Stimulated activated CD4-positive, alpha-beta T cell treated with anti-CD3 and anti-CD28 coated beads, Interleukin-4, amount 100 ng/mL, for 4 hours (primary cell): Measurements from ENCODE around the gene MAPKAP1.

Source experiments
- DNase-seq, 2 experiments: peaks; one replicate each; pipeline ENCODE4 v3.0.0-alpha.2; 2020

MAPKAP1 gene

DNA sequence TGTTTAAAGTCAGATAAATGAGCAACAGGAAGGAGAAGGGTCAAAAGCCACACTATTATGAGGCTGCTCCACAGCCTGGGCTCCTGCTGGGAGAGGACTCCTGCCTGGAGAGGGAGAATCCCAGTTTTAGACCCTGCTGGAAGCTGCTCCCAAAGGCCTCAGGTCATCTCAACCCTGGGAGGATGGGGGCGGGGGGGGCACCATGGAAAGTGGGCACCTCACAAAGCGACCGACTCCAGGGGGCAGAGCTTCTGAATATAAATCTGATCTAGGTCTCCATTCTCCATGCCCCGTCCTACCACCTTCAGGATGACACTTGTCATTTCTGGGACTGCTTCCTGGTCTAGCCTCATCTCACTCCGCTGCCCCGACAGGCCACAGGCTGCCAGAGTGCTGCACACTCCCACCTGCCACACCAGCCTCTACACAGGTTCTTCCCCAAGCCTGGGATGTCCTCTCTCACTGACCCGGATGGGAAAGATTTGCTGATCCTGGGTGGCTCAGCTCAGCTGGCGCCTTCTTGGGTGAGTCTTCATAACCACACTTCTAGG lies 262.0 kb downstream of the MAPKAP1 start:
- no peak for DNase-seq

DNA sequence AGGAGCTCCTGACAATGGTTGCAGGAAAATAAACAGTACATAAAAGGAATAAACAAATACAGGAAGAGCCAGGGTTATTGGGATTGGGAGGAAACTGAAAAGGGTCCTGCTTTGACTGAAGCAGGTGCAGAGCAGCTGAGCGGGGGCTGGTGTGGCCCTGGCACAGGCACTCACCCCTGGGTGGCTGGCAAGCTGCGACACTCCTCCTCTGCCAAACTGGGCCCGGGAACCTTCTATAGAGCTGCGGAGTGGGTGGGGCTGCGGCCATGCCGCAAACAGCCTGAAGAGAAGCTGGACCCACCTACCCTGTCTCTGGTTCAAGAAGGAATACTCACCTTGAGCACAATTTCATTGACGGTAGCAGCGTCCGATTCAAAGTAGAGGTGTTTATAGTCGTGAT lies 262.8 kb downstream of the MAPKAP1 start:
- no peak for DNase-seq

- no peak for DNase-seq
These were observed 263.6 kb downstream of the MAPKAP1 start for GRCh38 chr9:125443367-125443766.

GRCh38 chr9:125442452-125442851 lies 264.6 kb downstream of the MAPKAP1 start:
- no peak for DNase-seq

GRCh38 chr9:125440411-125440810 lies 266.6 kb downstream of the MAPKAP1 start:
- no peak for DNase-seq

- DNase-seq: no peak
These were observed 267.4 kb downstream of the MAPKAP1 start for GRCh38 chr9:125439434-125440272.

GRCh38 chr9:125438506-125439433 lies 268.2 kb downstream of the MAPKAP1 start:
- no peak for DNase-seq

GRCh38 chr9:125437771-125438221 lies 269.2 kb downstream of the MAPKAP1 start:
- no peak for DNase-seq

DNA sequence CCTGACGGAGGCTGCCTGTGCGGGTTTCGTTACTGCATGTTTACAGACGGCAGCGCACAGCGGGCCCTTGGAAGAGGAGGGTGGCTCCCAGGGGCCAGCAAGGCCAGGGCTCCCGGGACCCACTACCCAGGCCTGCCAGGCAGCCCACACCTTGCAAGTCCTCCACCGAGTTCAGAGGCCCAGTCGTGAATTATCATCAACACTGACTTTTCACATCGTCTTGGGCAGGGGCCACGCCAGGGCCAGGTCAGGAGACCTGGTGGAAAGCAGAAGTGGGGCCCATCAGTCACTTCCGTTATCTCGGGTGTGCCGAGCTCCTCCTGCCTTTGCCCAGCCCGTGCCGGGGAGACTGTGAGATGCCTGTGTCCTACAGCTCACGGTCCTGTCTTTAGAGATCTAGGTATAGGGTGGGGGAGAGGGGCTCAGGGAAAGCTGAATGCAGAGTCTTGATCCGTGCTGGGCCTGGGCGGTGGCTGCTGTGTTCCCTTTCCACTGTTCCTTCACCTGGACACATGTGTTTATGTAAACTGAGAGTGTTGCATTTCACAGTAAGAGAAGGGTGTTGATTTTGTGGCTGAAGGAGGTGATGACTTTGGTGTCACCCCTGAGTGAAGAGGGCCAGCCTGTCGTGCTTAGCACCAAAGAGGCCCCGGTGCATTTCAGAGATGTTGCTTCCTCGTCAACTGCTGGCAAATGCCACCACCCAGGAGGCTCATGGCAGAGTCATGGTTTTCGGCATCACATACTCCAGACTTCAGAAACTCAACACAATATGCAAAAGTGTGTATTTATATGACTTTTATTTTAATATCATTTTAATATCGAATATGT lies 270.2 kb downstream of the MAPKAP1 start:
- no peak for DNase-seq

- DNase-seq: no peak
These were observed 271.0 kb downstream of the MAPKAP1 start for GRCh38 chr9:125435776-125436612.

GRCh38 chr9:125434986-125435775 lies 271.8 kb downstream of the MAPKAP1 start:
- no peak for DNase-seq

DNA sequence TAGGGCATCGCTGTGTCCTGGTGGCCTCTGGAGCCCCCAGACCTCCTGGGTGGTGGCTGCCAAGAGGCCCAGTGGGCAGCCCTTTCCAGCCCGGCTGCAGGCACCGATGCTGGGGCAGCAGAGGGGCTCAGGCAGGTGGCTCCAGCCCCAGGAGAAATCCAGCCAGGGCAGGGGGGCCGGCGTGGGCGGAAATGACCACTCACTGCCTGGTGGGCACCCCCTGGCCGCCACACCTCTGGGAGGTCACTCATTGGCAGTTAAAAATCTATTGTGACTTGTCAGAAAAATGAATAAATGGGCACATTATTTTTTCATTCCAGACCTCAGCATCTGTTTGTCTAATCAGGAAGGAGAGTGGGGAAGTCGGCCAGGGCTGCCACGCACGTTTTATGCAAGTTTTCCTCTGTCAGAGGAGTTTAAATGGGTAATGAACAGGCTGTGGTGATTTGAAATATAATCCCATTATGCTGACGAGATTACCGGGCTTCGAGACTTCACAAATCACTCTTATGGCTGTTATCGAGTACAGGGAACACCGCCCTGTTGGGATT lies 273.5 kb downstream of the MAPKAP1 start:
- no peak for DNase-seq

GRCh38 chr9:125432715-125433385 lies 274.2 kb downstream of the MAPKAP1 start:
- no peak for DNase-seq

DNA sequence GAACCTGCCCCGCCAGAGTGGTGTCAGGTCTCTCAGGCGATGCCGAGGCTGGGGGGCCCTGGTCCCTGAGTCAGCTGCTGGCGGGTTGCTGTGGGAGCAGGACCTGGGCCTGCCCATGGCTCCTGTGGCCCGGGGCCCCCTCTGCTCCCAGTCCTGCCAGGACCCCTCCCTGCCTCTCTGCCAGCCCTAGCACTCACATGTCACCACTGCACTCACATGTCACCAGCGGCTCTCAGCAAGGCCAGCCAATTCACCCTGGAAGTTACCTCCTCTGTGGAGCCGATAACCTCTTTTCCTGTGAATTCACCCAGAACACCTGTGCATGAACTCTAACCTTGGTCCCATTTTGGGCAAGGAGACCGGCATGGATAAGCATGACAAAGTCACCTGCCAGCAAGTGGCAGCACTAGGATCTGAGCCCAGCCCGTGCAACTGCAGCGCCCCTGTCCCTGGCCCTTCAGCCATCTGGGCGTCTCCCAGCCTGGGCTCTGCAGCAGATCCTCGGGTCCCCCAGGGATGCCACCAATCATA lies 275.2 kb downstream of the MAPKAP1 start:
- no peak for DNase-seq

GRCh38 chr9:125431012-125431305 lies 276.0 kb downstream of the MAPKAP1 start:
- no peak for DNase-seq

DNA sequence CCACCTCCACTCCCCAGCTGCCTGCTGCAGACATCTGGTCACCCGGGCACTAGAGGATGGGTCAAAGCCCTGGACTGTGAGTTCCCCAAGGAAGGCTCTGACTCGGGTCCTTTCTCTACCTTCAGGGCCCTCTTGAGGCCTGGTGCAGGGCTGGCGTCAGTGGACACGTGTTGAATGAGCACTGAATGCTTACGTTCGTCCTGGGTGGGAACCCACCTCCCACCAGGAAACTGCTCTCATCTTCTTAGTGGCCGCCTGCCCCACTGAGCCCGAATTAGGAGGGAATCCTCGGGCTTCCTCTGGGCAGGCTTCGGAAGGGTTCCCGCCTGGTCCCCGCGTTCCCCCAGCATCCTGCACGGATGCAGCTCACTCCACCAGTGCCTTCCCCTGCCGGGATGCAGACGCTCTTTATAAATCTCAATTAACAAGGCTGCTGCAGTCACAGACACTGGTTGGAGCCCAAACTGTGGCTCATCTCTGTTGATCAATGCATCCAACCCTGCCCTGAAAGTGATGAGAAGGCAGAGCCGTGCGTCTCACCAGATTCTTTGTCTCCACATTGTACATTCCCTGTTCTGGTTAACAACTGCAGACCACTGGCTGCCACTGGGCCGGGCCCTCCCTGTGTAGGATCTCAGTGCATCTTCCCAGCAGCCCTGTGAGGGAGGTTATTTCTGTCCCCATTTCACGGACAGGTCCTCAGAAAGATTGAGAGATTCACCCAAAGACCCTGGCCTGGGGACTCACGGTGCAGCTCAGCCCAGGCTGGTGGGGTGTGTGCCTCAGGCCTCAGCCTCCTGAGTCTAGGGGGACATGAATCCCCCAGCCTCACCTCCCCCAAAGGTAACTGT lies 276.6 kb downstream of the MAPKAP1 start:
- DNase-seq: no peak

- no peak for DNase-seq
These were observed 277.4 kb downstream of the MAPKAP1 start for GRCh38 chr9:125429476-125430160.

DNA sequence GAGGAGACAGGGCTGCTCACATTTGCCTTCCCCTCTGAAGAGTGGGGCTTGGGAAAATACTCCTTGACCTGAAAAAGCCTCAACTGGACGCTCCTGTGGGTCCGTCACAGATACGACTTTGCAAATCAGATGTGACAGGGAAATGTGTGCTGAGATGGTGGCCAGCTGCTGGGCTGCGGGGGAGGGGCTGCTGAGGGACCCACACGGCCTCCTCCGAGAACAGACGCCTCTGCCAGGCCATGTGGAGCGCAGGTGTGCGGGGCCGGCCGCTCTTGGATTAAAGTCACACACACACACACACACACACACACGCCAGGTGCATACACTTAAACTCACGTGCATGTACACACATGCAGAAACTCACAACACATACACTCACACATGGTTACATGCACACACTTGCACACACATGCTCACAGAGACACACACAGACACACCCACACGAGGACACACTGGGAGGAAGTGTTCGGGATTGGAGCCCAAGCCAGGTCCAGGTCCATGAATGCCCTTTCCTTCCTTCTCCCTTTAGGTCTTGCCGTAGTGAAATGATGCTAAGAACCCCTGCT lies 278.0 kb downstream of the MAPKAP1 start:
- no peak for DNase-seq
